Measurements from ENCODE around the gene NR1I3.

DNA sequence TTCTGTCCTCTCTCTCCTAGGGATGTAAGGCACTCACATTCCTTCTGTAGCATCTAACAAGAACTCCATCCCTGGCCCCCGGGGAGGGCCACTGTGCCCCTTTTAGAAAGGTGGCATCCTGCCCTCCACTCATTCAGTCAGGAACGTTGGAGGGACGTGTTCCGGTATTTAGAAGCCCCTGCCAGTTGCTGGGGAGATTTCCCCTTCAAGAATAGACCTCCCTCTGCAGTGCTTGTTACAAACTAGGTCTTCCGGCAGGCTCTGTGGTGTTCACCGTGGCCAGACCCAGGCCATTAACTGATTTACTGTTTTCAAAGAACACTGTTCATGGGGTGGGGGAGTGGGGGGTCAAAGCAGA lies 21.3 kb upstream of the NR1I3 start:
- TF ChIP-seq, protein P1, sequence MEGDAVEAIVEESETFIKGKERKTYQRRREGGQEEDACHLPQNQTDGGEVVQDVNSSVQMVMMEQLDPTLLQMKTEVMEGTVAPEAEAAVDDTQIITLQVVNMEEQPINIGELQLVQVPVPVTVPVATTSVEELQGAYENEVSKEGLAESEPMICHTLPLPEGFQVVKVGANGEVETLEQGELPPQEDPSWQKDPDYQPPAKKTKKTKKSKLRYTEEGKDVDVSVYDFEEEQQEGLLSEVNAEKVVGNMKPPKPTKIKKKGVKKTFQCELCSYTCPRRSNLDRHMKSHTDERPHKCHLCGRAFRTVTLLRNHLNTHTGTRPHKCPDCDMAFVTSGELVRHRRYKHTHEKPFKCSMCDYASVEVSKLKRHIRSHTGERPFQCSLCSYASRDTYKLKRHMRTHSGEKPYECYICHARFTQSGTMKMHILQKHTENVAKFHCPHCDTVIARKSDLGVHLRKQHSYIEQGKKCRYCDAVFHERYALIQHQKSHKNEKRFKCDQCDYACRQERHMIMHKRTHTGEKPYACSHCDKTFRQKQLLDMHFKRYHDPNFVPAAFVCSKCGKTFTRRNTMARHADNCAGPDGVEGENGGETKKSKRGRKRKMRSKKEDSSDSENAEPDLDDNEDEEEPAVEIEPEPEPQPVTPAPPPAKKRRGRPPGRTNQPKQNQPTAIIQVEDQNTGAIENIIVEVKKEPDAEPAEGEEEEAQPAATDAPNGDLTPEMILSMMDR (IDR thresholded peaks at IDR 0.05) = no peak
- no peak for TF ChIP-seq EZH2 (IDR thresholded peaks at IDR 0.05)
- TF ChIP-seq EZH2phosphoT487 (IDR thresholded peaks at IDR 0.05) = no peak

Data from neural progenitor cell (in vitro differentiated cells).